ENCODE data around the gene PRRG2.
"Not testable (repeated sequence)": the region's sequence is repeated elsewhere in the genome, so short reads cannot be mapped to it uniquely, and the experiment has no call there.

The PRRG2 gene

GRCh38 chr19:49631014-49631588 is 50.0 kb downstream of the PRRG2 start:
- no peaks in the 10 kb centered on the region for H3K27me3 Mint-ChIP-seq
- H3K4me1 Mint-ChIP-seq (ENCODE audit: low read depth): peaks cover 2% of the 10 kb centered on the region
- no peak overlapping the region for H3K4me3 Mint-ChIP-seq
- H3K9me3 Mint-ChIP-seq: no peaks in the 10 kb centered on the region
- DNase-seq: no peak
- peaks cover 27% of the 10 kb centered on the region for H3K36me3 Mint-ChIP-seq (ENCODE audit: low read depth)
- peak overlapping the region; percentile 30 for H3K27ac Mint-ChIP-seq

- Mint-ChIP-seq H3K27ac (no peak overlapping the region), H3K27me3 (no peaks in the 10 kb centered on the region), H3K4me3 (no peak overlapping the region), H3K4me1 (ENCODE audit: low read depth) (peaks cover 2% of the 10 kb centered on the region), H3K9me3 (no peaks in the 10 kb centered on the region), H3K36me3 (ENCODE audit: low read depth) (peaks cover 22% of the 10 kb centered on the region)
- no peak for DNase-seq
These were observed 50.6 kb downstream of the PRRG2 start for GRCh38 chr19:49631610-49632192.

GRCh38 chr19:49632576-49632975 is 51.5 kb downstream of the PRRG2 start:
- no peak for DNase-seq
- no peak overlapping the region for H3K4me3 Mint-ChIP-seq
- peaks cover 13% of the 10 kb centered on the region for H3K36me3 Mint-ChIP-seq (ENCODE audit: low read depth)
- H3K4me1 Mint-ChIP-seq (ENCODE audit: low read depth): peaks cover 2% of the 10 kb centered on the region
- no peaks in the 10 kb centered on the region for H3K9me3 Mint-ChIP-seq
- H3K27me3 Mint-ChIP-seq: no peaks in the 10 kb centered on the region
- no peak overlapping the region for H3K27ac Mint-ChIP-seq

- not testable (repeated sequence) for H3K9me3 Mint-ChIP-seq; H3K27me3 Mint-ChIP-seq; DNase-seq; H3K36me3 Mint-ChIP-seq (ENCODE audit: low read depth); H3K27ac Mint-ChIP-seq; H3K4me3 Mint-ChIP-seq; H3K4me1 Mint-ChIP-seq (ENCODE audit: low read depth)
These were observed 52.2 kb downstream of the PRRG2 start for GRCh38 chr19:49633273-49633672.

- Mint-ChIP-seq H3K27ac (peak overlapping the region; percentile 38), H3K27me3 (no peaks in the 10 kb centered on the region), H3K36me3 (ENCODE audit: low read depth) (peaks cover 3% of the 10 kb centered on the region), H3K9me3 (no peaks in the 10 kb centered on the region), H3K4me3 (no peak overlapping the region), H3K4me1 (ENCODE audit: low read depth) (peaks cover 20% of the 10 kb centered on the region)
- no peak for DNase-seq
These were observed 54.6 kb downstream of the PRRG2 start for GRCh38 chr19:49635530-49636232.

- Mint-ChIP-seq H3K36me3 (ENCODE audit: low read depth) (peaks cover 7% of the 10 kb centered on the region), H3K9me3 (no peaks in the 10 kb centered on the region), H3K4me3 (no peak overlapping the region), H3K4me1 (ENCODE audit: low read depth) (peaks cover 22% of the 10 kb centered on the region), H3K27ac (peak overlapping the region; percentile 38), H3K27me3 (no peaks in the 10 kb centered on the region)
- DNase-seq: no peak
These were observed 55.3 kb downstream of the PRRG2 start for GRCh38 chr19:49636233-49636932.

- Mint-ChIP-seq H3K4me1 (ENCODE audit: low read depth) (peaks cover 30% of the 10 kb centered on the region), H3K27me3 (no peaks in the 10 kb centered on the region), H3K4me3 (peak overlapping the region; percentile 36)
These were observed 57.0 kb downstream of the PRRG2 start for GRCh38 chr19:49637821-49638738.

GRCh38 chr19:49639401-49640112 is 58.4 kb downstream of the PRRG2 start:
- no peaks in the 10 kb centered on the region for H3K9me3 Mint-ChIP-seq
- H3K27me3 Mint-ChIP-seq: no peaks in the 10 kb centered on the region
- DNase-seq: no peak
- H3K36me3 Mint-ChIP-seq (ENCODE audit: low read depth): peaks cover 26% of the 10 kb centered on the region
- H3K4me1 Mint-ChIP-seq (ENCODE audit: low read depth): peaks cover 45% of the 10 kb centered on the region
- peak overlapping the region; percentile 79 for H3K27ac Mint-ChIP-seq
- H3K4me3 Mint-ChIP-seq: peak overlapping the region; percentile 99

More at GRCh38 chr19:49637821-49638738, 57.0 kb downstream of the PRRG2 start:
- Mint-ChIP-seq H3K27ac (peak overlapping the region; percentile 55), H3K9me3 (no peaks in the 10 kb centered on the region), H3K36me3 (ENCODE audit: low read depth) (peaks cover 16% of the 10 kb centered on the region)
- peak; percentile 43 for DNase-seq

- H3K4me3 Mint-ChIP-seq: peak within 1 kb of the TSS; percentile 99
- no peaks in the 10 kb centered on the region for H3K9me3 Mint-ChIP-seq
- H3K27me3 Mint-ChIP-seq: no peaks in the 10 kb centered on the region
- H3K27ac Mint-ChIP-seq: peak within 1 kb of the TSS; percentile 100
- peak; percentile 99 for DNase-seq
- H3K36me3 Mint-ChIP-seq (ENCODE audit: low read depth): peaks cover 31% of the 10 kb centered on the region
- peaks cover 49% of the 10 kb centered on the region for H3K4me1 Mint-ChIP-seq (ENCODE audit: low read depth)
These were observed 59.2 kb downstream of the PRRG2 start, which contains the start of gene RRAS for GRCh38 chr19:49640113-49640898. Gene RRAS, minus strand, starts transcription at chr19:49640143. Its CDS starts 45 bp downstream, at chr19:49640098.

All from activated T-cell treated with anti-CD3 and anti-CD28 coated beads, Interleukin-2, amount 50 U/mL, for 24 hours (primary cell).